Measurements from ENCODE around the gene DLK2.

The DLK2 gene

DNA sequence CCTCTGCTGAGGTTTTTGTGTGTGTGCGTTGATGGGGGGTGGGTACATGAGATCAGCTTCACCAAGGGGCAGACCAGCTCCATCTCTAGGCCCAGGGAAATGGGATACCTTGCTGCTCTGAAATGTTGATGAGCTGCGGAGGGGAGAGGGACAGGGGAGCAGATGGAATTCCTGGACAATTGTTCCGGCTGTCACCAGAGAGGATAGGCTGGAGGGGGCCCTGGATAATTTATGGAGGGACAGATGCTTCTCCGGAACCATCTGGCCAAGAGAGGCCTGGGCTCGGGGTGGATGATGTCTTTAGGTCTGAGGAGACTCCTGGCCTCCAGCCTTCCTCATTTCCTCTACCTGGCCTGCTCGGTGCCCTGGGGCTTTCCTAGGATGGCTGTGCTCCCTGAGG, 20.2 kb upstream of the DLK2 start:
- Histone ChIP-seq H4K20me1 (ENCODE audit: insufficient read depth, low read length) (no peaks in the 10 kb centered on the region), H3K9me3 (ENCODE audit: insufficient read depth, low read length) (no peaks in the 10 kb centered on the region), H3K4me3 (ENCODE audit: low read length) (no peak overlapping the region), H3K4me1 (ENCODE audit: low read length) (peaks cover 14% of the 10 kb centered on the region), H3K27me3 (ENCODE audit: low read depth, low read length) (peaks cover 4% of the 10 kb centered on the region), H3K79me2 (ENCODE audit: low read length) (peaks cover 30% of the 10 kb centered on the region), H3K9ac (ENCODE audit: low read length) (no peak overlapping the region), H3K36me3 (replicated peaks; ENCODE audit: low read depth, low read length) (no peaks in the 10 kb centered on the region), H3K4me2 (ENCODE audit: low read length) (no peak overlapping the region), H3K27ac (ENCODE audit: low read length) (no peak overlapping the region), H2AFZ (ENCODE audit: low read depth, low read length) (no peak overlapping the region)
- TF ChIP-seq, protein P1, sequence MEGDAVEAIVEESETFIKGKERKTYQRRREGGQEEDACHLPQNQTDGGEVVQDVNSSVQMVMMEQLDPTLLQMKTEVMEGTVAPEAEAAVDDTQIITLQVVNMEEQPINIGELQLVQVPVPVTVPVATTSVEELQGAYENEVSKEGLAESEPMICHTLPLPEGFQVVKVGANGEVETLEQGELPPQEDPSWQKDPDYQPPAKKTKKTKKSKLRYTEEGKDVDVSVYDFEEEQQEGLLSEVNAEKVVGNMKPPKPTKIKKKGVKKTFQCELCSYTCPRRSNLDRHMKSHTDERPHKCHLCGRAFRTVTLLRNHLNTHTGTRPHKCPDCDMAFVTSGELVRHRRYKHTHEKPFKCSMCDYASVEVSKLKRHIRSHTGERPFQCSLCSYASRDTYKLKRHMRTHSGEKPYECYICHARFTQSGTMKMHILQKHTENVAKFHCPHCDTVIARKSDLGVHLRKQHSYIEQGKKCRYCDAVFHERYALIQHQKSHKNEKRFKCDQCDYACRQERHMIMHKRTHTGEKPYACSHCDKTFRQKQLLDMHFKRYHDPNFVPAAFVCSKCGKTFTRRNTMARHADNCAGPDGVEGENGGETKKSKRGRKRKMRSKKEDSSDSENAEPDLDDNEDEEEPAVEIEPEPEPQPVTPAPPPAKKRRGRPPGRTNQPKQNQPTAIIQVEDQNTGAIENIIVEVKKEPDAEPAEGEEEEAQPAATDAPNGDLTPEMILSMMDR (IDR thresholded peaks at IDR 0.05; ENCODE audit: low read depth, low read length), result no peak
- no peak for TF ChIP-seq EZH2phosphoT487 (IDR thresholded peaks at IDR 0.05; ENCODE audit: low read depth)

- H2AFZ ChIP-seq (ENCODE audit: low read depth, low read length), result no peak overlapping the region
- no peak overlapping the region for H3K4me2 ChIP-seq (ENCODE audit: low read length)
- no peak overlapping the region for H3K9ac ChIP-seq (ENCODE audit: low read length)
- peaks cover 4% of the 10 kb centered on the region for H3K27me3 ChIP-seq (ENCODE audit: low read depth, low read length)
- no peaks in the 10 kb centered on the region for H3K9me3 ChIP-seq (ENCODE audit: insufficient read depth, low read length)
- H3K36me3 ChIP-seq (replicated peaks; ENCODE audit: low read depth, low read length), result no peaks in the 10 kb centered on the region
- no peak overlapping the region for H3K4me3 ChIP-seq (ENCODE audit: low read length)
- peaks cover under 1% of the 10 kb centered on the region; the same call in 1 of the 2 replicates for H3K79me2 ChIP-seq (ENCODE audit: low read length)
- 0 out of 2 replicates have a peak, but pooled peaks cover 4% of the 10 kb centered on the region for H3K4me1 ChIP-seq (ENCODE audit: low read length)
- TF ChIP-seq, protein P1 (IDR thresholded peaks at IDR 0.05; ENCODE audit: low read depth, low read length), result no peak
- no peak for TF ChIP-seq EZH2phosphoT487 (IDR thresholded peaks at IDR 0.05; ENCODE audit: low read depth)
- H3K27ac ChIP-seq (ENCODE audit: low read length), result no peak overlapping the region
- H4K20me1 ChIP-seq (ENCODE audit: insufficient read depth, low read length), result no peaks in the 10 kb centered on the region
Measured at GRCh38 chr6:43472515-43472914, 17.2 kb upstream of the DLK2 start.

- H3K4me3 ChIP-seq (ENCODE audit: low read length), result no peak overlapping the region
- H3K4me1 ChIP-seq (ENCODE audit: low read length), result no peaks in the 10 kb centered on the region
- TF ChIP-seq, protein P1 (IDR thresholded peaks at IDR 0.05; ENCODE audit: low read depth, low read length), result no peak
- no peak for TF ChIP-seq EZH2phosphoT487 (IDR thresholded peaks at IDR 0.05; ENCODE audit: low read depth)
- no peaks in the 10 kb centered on the region for H3K9me3 ChIP-seq (ENCODE audit: insufficient read depth, low read length)
- no peak overlapping the region for H3K4me2 ChIP-seq (ENCODE audit: low read length)
- H3K36me3 ChIP-seq (replicated peaks; ENCODE audit: low read depth, low read length), result no peaks in the 10 kb centered on the region
- no peak overlapping the region for H3K9ac ChIP-seq (ENCODE audit: low read length)
- H3K79me2 ChIP-seq (ENCODE audit: low read length), result no peaks in the 10 kb centered on the region
- peaks cover 4% of the 10 kb centered on the region for H3K27me3 ChIP-seq (ENCODE audit: low read depth, low read length)
- no peaks in the 10 kb centered on the region for H4K20me1 ChIP-seq (ENCODE audit: insufficient read depth, low read length)
- no peak overlapping the region for H3K27ac ChIP-seq (ENCODE audit: low read length)
- no peak overlapping the region for H2AFZ ChIP-seq (ENCODE audit: low read depth, low read length)
Measured at GRCh38 chr6:43471399-43471798, 16.1 kb upstream of the DLK2 start.

DNA sequence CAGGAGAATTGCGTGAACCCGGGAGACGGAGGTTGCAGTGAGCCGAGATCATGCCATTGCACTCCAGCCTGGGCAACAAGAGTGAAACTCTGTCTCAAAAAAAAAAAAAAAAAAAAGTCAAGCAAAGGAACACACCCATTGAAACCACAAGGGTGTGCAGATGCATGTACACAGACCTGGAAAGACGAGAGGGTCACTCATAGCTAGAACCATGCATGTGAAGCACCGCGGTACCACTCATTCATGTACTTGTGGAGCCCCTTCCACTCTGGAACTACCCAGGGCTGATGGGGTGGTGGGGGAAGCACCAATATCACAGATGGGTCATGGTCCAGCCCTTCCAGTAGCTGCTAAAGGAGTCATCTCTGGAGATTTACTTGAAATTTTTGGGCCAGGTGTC, 14.6 kb upstream of the DLK2 start:
- Histone ChIP-seq H2AFZ (ENCODE audit: low read depth, low read length) (no peak overlapping the region), H3K27ac (ENCODE audit: low read length) (no peak overlapping the region), H3K4me2 (ENCODE audit: low read length) (no peak overlapping the region), H3K9me3 (ENCODE audit: insufficient read depth, low read length) (no peaks in the 10 kb centered on the region), H3K4me1 (ENCODE audit: low read length) (no peaks in the 10 kb centered on the region), H4K20me1 (ENCODE audit: insufficient read depth, low read length) (no peaks in the 10 kb centered on the region), H3K79me2 (ENCODE audit: low read length) (no peaks in the 10 kb centered on the region), H3K36me3 (replicated peaks; ENCODE audit: low read depth, low read length) (no peaks in the 10 kb centered on the region), H3K27me3 (ENCODE audit: low read depth, low read length) (peaks cover 4% of the 10 kb centered on the region), H3K9ac (ENCODE audit: low read length) (no peak overlapping the region), H3K4me3 (ENCODE audit: low read length) (no peak overlapping the region)
- TF ChIP-seq, protein P1 (IDR thresholded peaks at IDR 0.05; ENCODE audit: low read depth, low read length), result no peak
- no peak for TF ChIP-seq EZH2phosphoT487 (IDR thresholded peaks at IDR 0.05; ENCODE audit: low read depth)
